Astrocyte (in vitro differentiated cells and primary cell): Measurements from ENCODE around the gene STK11IP. TPM values are rescaled to one million over a fixed set of nuclear protein-coding genes. Genes with fewer than 3 reads are reported as not detected.

Experiments
- DNase-seq: peaks from one replicate; pipeline ENCODE4 v3.0.0-alpha.2; 2010; ENCODE audit warnings: low read depth
- FAIRE-seq: peaks from 2 replicates; lab custom pipeline; 2011; peaks lifted over from hg19 to GRCh38; lab: Jason Lieb, UNC
- H2AFZ ChIP-seq: 2 replicates; pipeline ENCODE4 v1.6.0; 2012; ENCODE audit warnings: low read depth, low read length, inconsistent platforms
- H3K27ac ChIP-seq: 2 replicates; pipeline ENCODE4 v1.5.1; 2011; ENCODE audit warnings: low read depth, low read length, inconsistent platforms
- H3K27me3 ChIP-seq: 2 replicates; pipeline ENCODE4 v1.6.0; 2011; ENCODE audit warnings: low read length, inconsistent platforms; ENCODE audit not compliant: insufficient read depth
- H3K36me3 ChIP-seq: 2 replicates; pipeline ENCODE4 v1.5.1; 2011; ENCODE audit warnings: low read length, inconsistent platforms; ENCODE audit not compliant: insufficient read depth
- H3K4me1 ChIP-seq: 2 replicates; pipeline ENCODE4 v1.5.1; 2011; ENCODE audit warnings: low read length, inconsistent platforms; ENCODE audit not compliant: insufficient read depth
- H3K4me2 ChIP-seq: 2 replicates; pipeline ENCODE4 v1.6.0; 2012; ENCODE audit warnings: low read length, inconsistent platforms
- H3K4me3 ChIP-seq: 2 replicates; pipeline ENCODE4 v1.5.1; 2011; ENCODE audit warnings: low read depth, mild to moderate bottlenecking, low read length, inconsistent platforms; ENCODE audit not compliant: insufficient read depth
- H3K79me2 ChIP-seq: 2 replicates; pipeline ENCODE4 v1.6.0; 2012; ENCODE audit warnings: mild to moderate bottlenecking, low read length, inconsistent platforms; ENCODE audit not compliant: insufficient read depth
- H3K9ac ChIP-seq: 2 replicates; pipeline ENCODE4 v1.6.0; 2012; ENCODE audit warnings: mild to moderate bottlenecking, low read length, inconsistent platforms
- H3K9me3 ChIP-seq: 2 replicates; pipeline ENCODE4 v1.5.1; 2012; ENCODE audit warnings: low read depth, mild to moderate bottlenecking, low read length, inconsistent platforms; ENCODE audit not compliant: insufficient read depth
- H4K20me1 ChIP-seq: 2 replicates; pipeline ENCODE4 v1.6.0; 2012; ENCODE audit warnings: low read length, inconsistent platforms; ENCODE audit not compliant: insufficient read depth
- H3K27ac Mint-ChIP-seq: one replicate; pipeline ENCODE4 v1.8.0; 2021; ENCODE audit warnings: mild to moderate bottlenecking, mixed read lengths; ENCODE audit not compliant: unreplicated experiment
- H3K27me3 Mint-ChIP-seq: one replicate; pipeline ENCODE4 v1.8.0; 2021; ENCODE audit warnings: low read depth, mixed read lengths; ENCODE audit not compliant: unreplicated experiment
- H3K36me3 Mint-ChIP-seq: one replicate; pipeline ENCODE4 v1.8.0; 2021; ENCODE audit warnings: low read depth, mixed read lengths; ENCODE audit not compliant: unreplicated experiment
- H3K4me1 Mint-ChIP-seq: one replicate; pipeline ENCODE4 v1.8.0; 2021; ENCODE audit warnings: low read depth, mixed read lengths; ENCODE audit not compliant: unreplicated experiment
- H3K4me3 Mint-ChIP-seq: one replicate; pipeline ENCODE4 v1.8.0; 2021; ENCODE audit warnings: mild to moderate bottlenecking, moderate library complexity, mixed read lengths; ENCODE audit not compliant: unreplicated experiment
- H3K9me3 Mint-ChIP-seq: one replicate; pipeline ENCODE4 v1.8.0; 2021; ENCODE audit warnings: mild to moderate bottlenecking, mixed read lengths; ENCODE audit not compliant: unreplicated experiment
- EZH2 ChIP-seq: IDR thresholded peaks from 2 replicates; pipeline ENCODE4 v1.6.1; 2012; ENCODE audit warnings: mild to moderate bottlenecking, low read length, inconsistent platforms; ENCODE audit not compliant: insufficient read depth
- total RNA-seq: library from RNA; stranded (reverse); gene quantifications from 2 replicates; pipeline ENCODE4 v1.2.1, GENCODE V29; 2021
- TF ChIP-seq, protein P1 (sequence below): IDR thresholded peaks from 2 replicates; pipeline ENCODE4 v1.5.1; 2011; ENCODE audit warnings: low read depth, mild to moderate bottlenecking, inconsistent platforms, low read length, moderate library complexity; ENCODE audit not compliant: insufficient read depth

The STK11IP gene
- total RNA-seq, 1 donor from 2014 or later: 24.9 TPM

DNA sequence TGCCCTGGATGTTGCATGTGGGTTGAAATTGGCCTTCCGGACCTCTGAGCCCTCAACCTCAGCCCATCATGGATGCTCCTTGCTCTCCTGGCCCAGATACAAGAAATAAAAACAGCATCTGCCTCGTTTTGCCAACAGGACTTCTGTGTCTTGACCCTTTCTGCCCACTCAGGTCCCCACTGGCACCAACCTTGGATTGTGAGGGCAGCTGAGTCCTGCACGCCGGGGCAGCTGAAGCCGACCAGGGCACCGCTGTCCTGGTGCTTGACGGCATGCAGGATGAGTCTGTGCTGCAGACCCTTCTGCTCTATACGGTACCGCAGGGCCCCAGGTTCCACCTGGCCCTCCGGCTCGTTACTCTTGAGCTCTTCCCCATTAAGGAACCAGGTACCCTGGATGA, 31.0 kb upstream of the STK11IP start:
- peaks cover 29% of the 10 kb centered on the region for H4K20me1 ChIP-seq
- no peak overlapping the region for H3K27ac ChIP-seq
- H3K9me3 ChIP-seq: no peaks in the 10 kb centered on the region
- H3K27me3 ChIP-seq: no peaks in the 10 kb centered on the region
- H3K36me3 Mint-ChIP-seq: peaks cover 35% of the 10 kb centered on the region
- no peak overlapping the region for H3K9ac ChIP-seq
- no peak overlapping the region for H3K4me2 ChIP-seq
- DNase-seq (no peak), FAIRE-seq (no peak)
- no peaks in the 10 kb centered on the region for H3K27me3 Mint-ChIP-seq
- H3K9me3 Mint-ChIP-seq: no peaks in the 10 kb centered on the region
- H3K27ac Mint-ChIP-seq: no peak overlapping the region
- no peak overlapping the region for H3K4me3 Mint-ChIP-seq
- TF ChIP-seq, protein P1, sequence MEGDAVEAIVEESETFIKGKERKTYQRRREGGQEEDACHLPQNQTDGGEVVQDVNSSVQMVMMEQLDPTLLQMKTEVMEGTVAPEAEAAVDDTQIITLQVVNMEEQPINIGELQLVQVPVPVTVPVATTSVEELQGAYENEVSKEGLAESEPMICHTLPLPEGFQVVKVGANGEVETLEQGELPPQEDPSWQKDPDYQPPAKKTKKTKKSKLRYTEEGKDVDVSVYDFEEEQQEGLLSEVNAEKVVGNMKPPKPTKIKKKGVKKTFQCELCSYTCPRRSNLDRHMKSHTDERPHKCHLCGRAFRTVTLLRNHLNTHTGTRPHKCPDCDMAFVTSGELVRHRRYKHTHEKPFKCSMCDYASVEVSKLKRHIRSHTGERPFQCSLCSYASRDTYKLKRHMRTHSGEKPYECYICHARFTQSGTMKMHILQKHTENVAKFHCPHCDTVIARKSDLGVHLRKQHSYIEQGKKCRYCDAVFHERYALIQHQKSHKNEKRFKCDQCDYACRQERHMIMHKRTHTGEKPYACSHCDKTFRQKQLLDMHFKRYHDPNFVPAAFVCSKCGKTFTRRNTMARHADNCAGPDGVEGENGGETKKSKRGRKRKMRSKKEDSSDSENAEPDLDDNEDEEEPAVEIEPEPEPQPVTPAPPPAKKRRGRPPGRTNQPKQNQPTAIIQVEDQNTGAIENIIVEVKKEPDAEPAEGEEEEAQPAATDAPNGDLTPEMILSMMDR: no peak
- TF ChIP-seq EZH2: no peak
- peaks cover 8% of the 10 kb centered on the region for H3K36me3 ChIP-seq
- peaks cover under 1% of the 10 kb centered on the region for H3K4me1 Mint-ChIP-seq
- no peak overlapping the region for H2AFZ ChIP-seq
- H3K4me3 ChIP-seq: no peak overlapping the region
- peaks cover 10% of the 10 kb centered on the region for H3K79me2 ChIP-seq
- peaks cover 10% of the 10 kb centered on the region for H3K4me1 ChIP-seq

DNA sequence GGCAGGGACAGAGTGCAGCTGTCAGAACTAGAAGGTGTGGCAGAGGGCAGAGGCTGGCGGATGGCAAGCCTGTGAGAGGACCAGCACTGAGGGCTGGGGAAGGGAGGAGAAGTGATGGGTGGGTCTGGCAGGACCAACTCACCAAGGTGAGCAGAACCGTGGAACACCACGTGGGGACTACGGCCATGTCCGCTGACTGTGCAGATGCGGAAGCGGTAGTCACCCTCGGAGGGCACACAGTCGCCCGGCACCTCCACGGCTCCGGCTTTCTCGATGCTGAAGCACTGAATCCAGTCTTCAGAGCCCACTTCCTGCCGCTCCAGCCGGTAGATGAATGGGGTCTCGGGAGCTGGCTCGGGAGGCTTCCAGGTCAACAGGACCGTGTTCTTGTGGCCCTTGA, 30.5 kb upstream of the STK11IP start:
- peaks cover 15% of the 10 kb centered on the region for H3K4me1 ChIP-seq
- H3K4me1 Mint-ChIP-seq: peaks cover 4% of the 10 kb centered on the region

DNA sequence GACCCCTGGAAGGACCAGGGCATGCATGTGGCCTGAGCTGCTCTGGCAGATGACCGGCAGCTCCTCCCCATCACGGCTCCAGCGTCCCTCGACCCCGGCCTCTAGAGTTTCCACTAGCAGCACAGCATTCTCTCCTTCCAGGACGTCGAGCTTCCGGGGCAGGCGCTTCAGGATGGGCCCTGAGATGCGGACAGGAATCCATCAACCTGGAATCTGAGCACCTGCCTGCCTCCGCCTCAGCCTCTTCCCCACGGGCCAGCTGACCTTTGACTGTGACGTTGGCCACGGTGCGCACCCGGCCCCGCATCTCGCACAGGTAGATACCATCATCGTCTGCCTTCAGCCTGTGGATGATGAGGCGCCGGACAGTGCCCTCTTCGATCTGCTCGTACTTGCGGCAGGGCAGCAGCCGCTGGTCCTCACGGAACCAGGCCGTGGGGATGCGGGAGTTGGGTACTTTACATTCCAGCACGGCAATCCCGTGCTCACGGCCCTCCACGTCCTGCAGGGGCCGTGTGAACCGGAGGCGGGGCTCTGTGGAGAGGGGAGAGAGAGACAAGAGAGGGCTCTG, 29.8 kb upstream of the STK11IP start:
- Histone ChIP-seq H3K4me1 (peaks cover 15% of the 10 kb centered on the region), H3K27ac (no peak overlapping the region), H3K4me3 (no peak overlapping the region), H3K9me3 (no peaks in the 10 kb centered on the region), H2AFZ (no peak overlapping the region), H4K20me1 (peaks cover 29% of the 10 kb centered on the region), H3K4me2 (no peak overlapping the region), H3K9ac (no peak overlapping the region), H3K27me3 (no peaks in the 10 kb centered on the region), H3K79me2 (peaks cover 10% of the 10 kb centered on the region), H3K36me3 (peaks cover 8% of the 10 kb centered on the region)
- Mint-ChIP-seq H3K9me3 (no peaks in the 10 kb centered on the region), H3K4me1 (peaks cover 4% of the 10 kb centered on the region), H3K4me3 (no peak overlapping the region), H3K27ac (no peak overlapping the region), H3K36me3 (peaks cover 32% of the 10 kb centered on the region), H3K27me3 (no peaks in the 10 kb centered on the region)
- TF ChIP-seq EZH2: no peak
- TF ChIP-seq, protein P1: no peak
- DNase-seq: no peak
- no peak for FAIRE-seq

More for the DNA sequence above, 30.5 kb upstream of the STK11IP start:
- Histone ChIP-seq H3K9me3 (no peaks in the 10 kb centered on the region), H3K79me2 (peaks cover 10% of the 10 kb centered on the region), H3K4me2 (no peak overlapping the region), H3K36me3 (peaks cover 8% of the 10 kb centered on the region), H3K27ac (no peak overlapping the region), H3K4me3 (no peak overlapping the region), H2AFZ (no peak overlapping the region), H3K27me3 (no peaks in the 10 kb centered on the region), H3K9ac (no peak overlapping the region), H4K20me1 (peaks cover 29% of the 10 kb centered on the region)
- Mint-ChIP-seq H3K27ac (no peak overlapping the region), H3K27me3 (no peaks in the 10 kb centered on the region), H3K9me3 (no peaks in the 10 kb centered on the region), H3K4me3 (no peak overlapping the region), H3K36me3 (peaks cover 35% of the 10 kb centered on the region)
- FAIRE-seq (no peak), DNase-seq (no peak)
- TF ChIP-seq, protein P1: no peak
- TF ChIP-seq EZH2: no peak
